Endothelial cell of umbilical vein (primary cell): Measurements from ENCODE around the gene MTARC2. TPM values are rescaled to one million over a fixed set of nuclear protein-coding genes. Genes with fewer than 3 reads are reported as not detected.

ENCODE experiments used
- BruUV-seq: library from RNA; stranded (reverse); fragments of 400-500 nt; replicated peaks from 2 replicates; lab custom pipeline; 2021; lab: Mats Ljungman, UMichigan
- CTCF ChIA-PET: fragments of 300-600, 350-600 bp; sonication (Branson Sonifier 250); formaldehyde crosslinking; loops from one replicate; lab custom pipeline; 2021; ENCODE audit warnings: antibody characterized with exemption, inconsistent platforms; lab: Charles Lee
- POLR2A ChIA-PET: fragments of 300-600, 350-600 bp; sonication (Branson Sonifier 250); formaldehyde crosslinking; loops from one replicate; lab custom pipeline; 2021; ENCODE audit warnings: antibody characterized with exemption, inconsistent platforms; lab: Charles Lee
- DNase-seq: peaks from one replicate; pipeline ENCODE4 v3.0.0-alpha.2; 2011; ENCODE audit warnings: low read depth, low spot score
- FAIRE-seq: peaks from 2 replicates; lab custom pipeline; 2011; peaks lifted over from hg19 to GRCh38; lab: Jason Lieb, UNC
- H2AFZ ChIP-seq: 2 replicates; pipeline ENCODE4 v1.6.0; 2012; ENCODE audit warnings: low read depth, low read length, control low read depth, inconsistent platforms
- H3K27ac ChIP-seq: 2 replicates; pipeline ENCODE4 v1.5.1; 2011; ENCODE audit warnings: low read depth, mild to moderate bottlenecking, control low read depth, low read length, moderate library complexity; ENCODE audit not compliant: insufficient read depth
- H3K27me3 ChIP-seq, 2 experiments: 2 replicates each; pipeline versions ENCODE4 v1.6.0 to v1.6.1; 2011; ENCODE audit warnings: low read length in 2 of 2, mixed read lengths in 1 of 2; ENCODE audit not compliant: control insufficient read depth in 2 of 2, insufficient read depth in 2 of 2
- H3K36me3 ChIP-seq, 2 experiments: 2 replicates in 1 of 2; 3 replicates in 1 of 2; pipeline ENCODE4 v1.5.1; 2011; ENCODE audit warnings: low read length in 2 of 2, mild to moderate bottlenecking in 1 of 2, moderate library complexity in 1 of 2; ENCODE audit not compliant: control insufficient read depth in 2 of 2, insufficient read depth in 2 of 2; ENCODE audit errors: extremely low read depth in 1 of 2
- H3K4me1 ChIP-seq: 3 replicates; pipeline ENCODE4 v1.5.1; 2011; ENCODE audit warnings: mild to moderate bottlenecking, low read length; ENCODE audit not compliant: control insufficient read depth, insufficient read depth; ENCODE audit errors: extremely low read depth
- H3K4me2 ChIP-seq: 2 replicates; pipeline ENCODE4 v1.6.1; 2011; ENCODE audit warnings: low read length, control low read depth, mixed read lengths; ENCODE audit not compliant: insufficient read depth
- H3K4me3 ChIP-seq, 3 experiments: fragments of 200-600 bp in 1 of 3; sonication (generic), shearing (Covaris generic) in 1 of 3; replicated peaks in 1 of 3; 2 replicates each; pipeline ENCODE4 v1.5.1; 2011 to 2016; ENCODE audit warnings: control low read depth in 3 of 3, low read length in 3 of 3, mild to moderate bottlenecking in 2 of 3, inconsistent platforms in 1 of 3, low read depth in 1 of 3, moderate library complexity in 1 of 3; ENCODE audit not compliant: insufficient read depth in 1 of 3
- H3K79me2 ChIP-seq: 2 replicates; pipeline ENCODE4 v1.6.0; 2012; ENCODE audit warnings: low read length, inconsistent platforms; ENCODE audit not compliant: control insufficient read depth, insufficient read depth
- H3K9ac ChIP-seq: replicated peaks from 2 replicates; pipeline ENCODE3; 2011; ENCODE audit warnings: low read length, control low read depth; ENCODE audit not compliant: insufficient read depth; ENCODE audit errors: extremely low read depth
- H3K9me1 ChIP-seq: replicated peaks from 3 replicates; pipeline ENCODE4 v1.6.0; 2011; ENCODE audit warnings: mild to moderate bottlenecking, low read length; ENCODE audit not compliant: control insufficient read depth, insufficient read depth; ENCODE audit errors: extremely low read depth
- H3K9me3 ChIP-seq: replicated peaks from 2 replicates; pipeline ENCODE4 v1.5.1; 2012; ENCODE audit warnings: low read length, inconsistent platforms; ENCODE audit not compliant: control insufficient read depth, insufficient read depth
- H4K20me1 ChIP-seq: replicated peaks from 2 replicates; pipeline ENCODE3; 2011; ENCODE audit warnings: mild to moderate bottlenecking, low read length; ENCODE audit not compliant: control insufficient read depth, insufficient read depth; ENCODE audit errors: extremely low read depth
- EZH2 ChIP-seq: IDR thresholded peaks from 2 replicates; pipeline ENCODE4 v1.6.1; 2012; ENCODE audit warnings: borderline replicate concordance, low read depth, mild to moderate bottlenecking, moderate library complexity, low read length, inconsistent platforms; ENCODE audit not compliant: severe bottlenecking
- FOS ChIP-seq: IDR thresholded peaks from 2 replicates; pipeline ENCODE4 v1.6.1; 2011; ENCODE audit warnings: mild to moderate bottlenecking, low read length, moderate library complexity, borderline replicate concordance; ENCODE audit not compliant: insufficient read depth
- GATA2 ChIP-seq: IDR thresholded peaks from 2 replicates; pipeline ENCODE4 v1.7.0; 2011; ENCODE audit warnings: low read depth, mild to moderate bottlenecking, moderate library complexity, mixed read lengths, low read length; ENCODE audit not compliant: insufficient read length, insufficient read depth
- JUN ChIP-seq: IDR thresholded peaks from 2 replicates; pipeline ENCODE4 v1.6.1; 2011; ENCODE audit warnings: borderline replicate concordance, low read depth; ENCODE audit not compliant: insufficient read length, insufficient read depth
- MAX ChIP-seq: IDR thresholded peaks from 2 replicates; pipeline ENCODE4 v1.6.1; 2011; ENCODE audit not compliant: insufficient read depth, insufficient read length
- MYC ChIP-seq: IDR thresholded peaks from one replicate; pipeline ENCODE4 v1.6.1; 2011; ENCODE audit warnings: mild to moderate bottlenecking, low read depth, low read length
- POLR2A ChIP-seq: IDR thresholded peaks from 2 replicates; pipeline ENCODE4 v1.6.1; 2012; ENCODE audit warnings: low read depth, mild to moderate bottlenecking, control low read depth, low read length
- POLR2AphosphoS5 ChIP-seq: IDR thresholded peaks from 2 replicates; pipeline ENCODE4 v1.6.1; 2012; ENCODE audit warnings: low read depth, mild to moderate bottlenecking, control low read depth, low read length, moderate library complexity; ENCODE audit not compliant: insufficient read depth
- dilution Hi-C: fragments of 300-500 bp; cut with MboI; formaldehyde crosslinking; loops from one replicate; pipeline ENCODE4 v1.15.0; 2019; ENCODE audit warnings: low sequenced_read_pairs; ENCODE audit not compliant: extremely low pct_ligation_motif_present
- intact Hi-C: fragments of 100-400 bp; cut with micrococcal nuclease; formaldehyde crosslinking; loops from one replicate; pipeline ENCODE4 v1.10.0; 2022
- polyA plus RNA-seq, 4 experiments: library from polyadenylated mRNA; depleted of rRNA in 3 of 4; stranded (reverse) in 3 of 4; unstranded in 1 of 4; fragments of >200 nt; gene quantifications; 2 replicates each; pipeline versions ENCODE4 v1.2.1 to v1.2.3, GENCODE V29; 2011 to 2012; ENCODE audit warnings: missing spikeins in 1 of 4
- total RNA-seq: library from RNA; stranded (reverse); gene quantifications from 2 replicates; pipeline ENCODE4 v1.2.3, GENCODE V29; 2021
- TF ChIP-seq, protein P1 (sequence below), 2 donors: IDR thresholded peaks; 1 replicate in 1 of 2; 2 replicates in 1 of 2; pipeline ENCODE4 v1.5.1; 2011; ENCODE audit warnings: low read length in 2 of 2, mild to moderate bottlenecking in 2 of 2, moderate library complexity in 2 of 2, control low read depth in 1 of 2, inconsistent platforms in 1 of 2, low read depth in 1 of 2; ENCODE audit not compliant: insufficient read depth in 1 of 2; ENCODE audit errors: extremely low read depth in 1 of 2

Gene MTARC2
- total and polyA plus RNA-seq, 2 donors (not counting 3 experiments of a cell fraction or from before 2014, with no cell fraction given), result 9.8 to 14.1 TPM

- Histone ChIP-seq H2AFZ (no peak overlapping the region), H3K4me2 (no peak overlapping the region), H3K27me3 (no peaks in the 10 kb centered on the region), H3K79me2 (no peaks in the 10 kb centered on the region), H3K27ac (no peak overlapping the region), H3K36me3 (no peaks in the 10 kb centered on the region), H3K9me1 (no peaks in the 10 kb centered on the region), H3K9ac (no peak overlapping the region), H4K20me1 (no peaks in the 10 kb centered on the region), H3K4me1 (no peaks in the 10 kb centered on the region), H3K9me3 (no peaks in the 10 kb centered on the region), H3K4me3 (no peak overlapping the region)
- ChIA-PET CTCF (interaction anchor here (3.5 kb wide), 1 partner anchor 8 kb away, joined by 19 read pairs; no protein-coding TSS in a partner anchor), POLR2A (no interaction called here)
- dilution Hi-C loops (no loop called here), intact Hi-C loops (no loop called here)
- DNase-seq (no peak), FAIRE-seq (no peak)
- TF ChIP-seq MAX (no peak), EZH2 (no peak), POLR2AphosphoS5 (no peak), FOS (no peak), POLR2A (no peak), MYC (no peak), GATA2 (no peak), JUN (no peak)
- TF ChIP-seq, protein P1, sequence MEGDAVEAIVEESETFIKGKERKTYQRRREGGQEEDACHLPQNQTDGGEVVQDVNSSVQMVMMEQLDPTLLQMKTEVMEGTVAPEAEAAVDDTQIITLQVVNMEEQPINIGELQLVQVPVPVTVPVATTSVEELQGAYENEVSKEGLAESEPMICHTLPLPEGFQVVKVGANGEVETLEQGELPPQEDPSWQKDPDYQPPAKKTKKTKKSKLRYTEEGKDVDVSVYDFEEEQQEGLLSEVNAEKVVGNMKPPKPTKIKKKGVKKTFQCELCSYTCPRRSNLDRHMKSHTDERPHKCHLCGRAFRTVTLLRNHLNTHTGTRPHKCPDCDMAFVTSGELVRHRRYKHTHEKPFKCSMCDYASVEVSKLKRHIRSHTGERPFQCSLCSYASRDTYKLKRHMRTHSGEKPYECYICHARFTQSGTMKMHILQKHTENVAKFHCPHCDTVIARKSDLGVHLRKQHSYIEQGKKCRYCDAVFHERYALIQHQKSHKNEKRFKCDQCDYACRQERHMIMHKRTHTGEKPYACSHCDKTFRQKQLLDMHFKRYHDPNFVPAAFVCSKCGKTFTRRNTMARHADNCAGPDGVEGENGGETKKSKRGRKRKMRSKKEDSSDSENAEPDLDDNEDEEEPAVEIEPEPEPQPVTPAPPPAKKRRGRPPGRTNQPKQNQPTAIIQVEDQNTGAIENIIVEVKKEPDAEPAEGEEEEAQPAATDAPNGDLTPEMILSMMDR (IDR thresholded peaks at IDR 0.05; ENCODE audit: extremely low read depth in 1 of 2, insufficient read depth in 1 of 2, low read depth in 1 of 2, low read length in 2 of 2), result no peak
- no TSS peak for BruUV-seq
Observed at GRCh38 chr1:220741349-220741748, 6.8 kb upstream of the MTARC2 start.
